ENCODE data around the gene CCDC43.

The CCDC43 gene

DNA sequence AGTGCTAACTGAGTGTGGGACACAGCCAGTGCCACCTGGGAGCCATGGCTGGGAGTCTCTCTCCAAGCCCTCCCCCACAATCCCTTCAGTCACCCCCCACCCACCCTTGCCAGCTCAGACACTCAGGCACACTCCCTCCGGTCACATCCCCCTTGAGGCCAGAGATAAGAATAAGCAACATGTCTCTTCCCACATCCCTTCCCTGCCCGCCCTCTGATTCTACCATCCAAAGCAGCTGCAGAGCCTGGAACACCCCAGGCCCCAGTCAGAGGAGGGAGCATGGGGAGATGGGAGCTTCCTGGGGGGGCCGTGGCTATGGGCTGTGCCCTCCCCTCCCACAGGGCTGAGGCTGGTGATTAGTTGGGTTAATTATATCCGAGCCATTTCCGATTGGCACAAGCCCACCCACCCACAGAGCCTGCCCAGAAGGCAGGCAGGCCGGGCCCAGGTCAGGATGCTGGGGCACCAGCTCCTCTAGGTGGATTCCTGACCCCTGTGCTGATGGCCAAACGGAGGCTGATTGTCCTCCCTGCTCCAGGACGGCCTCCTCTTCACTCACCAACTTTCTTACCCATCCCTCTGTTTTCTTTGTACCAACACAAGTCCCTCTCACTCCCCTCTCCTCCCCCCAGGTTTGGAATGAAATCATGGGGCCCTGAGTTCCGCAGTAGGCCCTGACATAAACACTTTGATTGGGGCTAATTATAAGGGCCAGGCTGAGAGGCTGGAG is 61.9 kb downstream of the CCDC43 start:
- peak; percentile 28 for DNase-seq (ENCODE audit: low spot score)
